Natural killer cell (primary cell): Measurements from ENCODE around the gene C4BPA. TPM values are rescaled to one million over a fixed set of nuclear protein-coding genes. Genes with fewer than 3 reads are reported as not detected.

ENCODE experiments used
- ATAC-seq, 3 donors: fragments of 150-1000 bp in 2 of 3; fragments of 200-7000 bp in 1 of 3; cut with Tn5 transposase; 1 replicate in 1 of 3; 2 replicates in 2 of 3; pipeline ENCODE4 v1.10.0; 2021; ENCODE audit warnings: mild to moderate bottlenecking in 2 of 3, moderate library complexity in 2 of 3
- DNase-seq, 2 donors: peaks; one replicate each; pipeline versions ENCODE4 v3.0.0 to v3.0.0-alpha.2; 2013 to 2021; ENCODE audit warnings: mixed read lengths in 1 of 2
- H3K27ac ChIP-seq: one replicate; pipeline ENCODE4 v1.5.1; 2013; ENCODE audit warnings: mild to moderate bottlenecking, low read length
- H3K27me3 ChIP-seq: one replicate; pipeline ENCODE4 v1.6.1; 2013; ENCODE audit warnings: low read length; ENCODE audit not compliant: control insufficient read depth, insufficient read depth
- H3K36me3 ChIP-seq: one replicate; pipeline ENCODE4 v1.6.1; 2013; ENCODE audit warnings: low read length; ENCODE audit not compliant: control insufficient read depth, insufficient read depth
- H3K4me1 ChIP-seq: one replicate; pipeline ENCODE4 v1.6.1; 2013; ENCODE audit warnings: low read length; ENCODE audit not compliant: control insufficient read depth, insufficient read depth
- H3K4me3 ChIP-seq: one replicate; pipeline ENCODE4 v1.5.1; 2013; ENCODE audit warnings: low read length
- H3K9me3 ChIP-seq: one replicate; pipeline ENCODE4 v1.6.1; 2013; ENCODE audit warnings: low read length; ENCODE audit not compliant: control insufficient read depth, insufficient read depth
- H3K27ac Mint-ChIP-seq, 2 donors: one replicate each; pipeline ENCODE4 v1.8.0; 2022; ENCODE audit warnings: mild to moderate bottlenecking in 2 of 2, mixed read lengths in 2 of 2, moderate library complexity in 1 of 2
- H3K27me3 Mint-ChIP-seq, 2 donors: one replicate each; pipeline ENCODE4 v1.8.0; 2022; ENCODE audit warnings: low read depth in 2 of 2, mixed read lengths in 2 of 2
- H3K36me3 Mint-ChIP-seq: one replicate; pipeline ENCODE4 v1.8.0; 2022; ENCODE audit warnings: mixed read lengths
- H3K4me1 Mint-ChIP-seq, 2 donors: one replicate each; pipeline ENCODE4 v1.8.0; 2022; ENCODE audit warnings: mixed read lengths in 2 of 2
- H3K4me3 Mint-ChIP-seq: one replicate; pipeline ENCODE4 v1.8.0; 2022; ENCODE audit warnings: mild to moderate bottlenecking, moderate library complexity, mixed read lengths
- H3K9me3 Mint-ChIP-seq, 2 donors: one replicate each; pipeline ENCODE4 v1.8.0; 2022; ENCODE audit warnings: mixed read lengths in 2 of 2
- WGBS: methylation state at CpG from one replicate; pipeline ENCODE4 v1.1.7; 2013; ENCODE audit warnings: missing lambda C conversion rate; ENCODE audit not compliant: insufficient coverage; 5-methylcytosine and 5-hydroxymethylcytosine counted together
- intact Hi-C: fragments of 100-400 bp; cut with micrococcal nuclease; formaldehyde crosslinking; loops from one replicate; pipeline ENCODE4 v1.14.2; 2022
- total RNA-seq, 4 donors: library from RNA; stranded (reverse); fragments of 120-200 nt in 1 of 4; gene quantifications; one replicate each; pipeline versions ENCODE4 v1.2.3 to v1.2.4, GENCODE V29; 2013 to 2022
- TF ChIP-seq, protein P1 (sequence below): fragments of 200-600 bp; IDR thresholded peaks from one replicate; pipeline ENCODE4 v1.8.0; 2022; ENCODE audit warnings: antibody characterized with exemption

The C4BPA gene
- total RNA-seq, 3 donors from 2014 or later (not counting 1 experiment from before 2014, with no cell fraction given): not detected

DNA sequence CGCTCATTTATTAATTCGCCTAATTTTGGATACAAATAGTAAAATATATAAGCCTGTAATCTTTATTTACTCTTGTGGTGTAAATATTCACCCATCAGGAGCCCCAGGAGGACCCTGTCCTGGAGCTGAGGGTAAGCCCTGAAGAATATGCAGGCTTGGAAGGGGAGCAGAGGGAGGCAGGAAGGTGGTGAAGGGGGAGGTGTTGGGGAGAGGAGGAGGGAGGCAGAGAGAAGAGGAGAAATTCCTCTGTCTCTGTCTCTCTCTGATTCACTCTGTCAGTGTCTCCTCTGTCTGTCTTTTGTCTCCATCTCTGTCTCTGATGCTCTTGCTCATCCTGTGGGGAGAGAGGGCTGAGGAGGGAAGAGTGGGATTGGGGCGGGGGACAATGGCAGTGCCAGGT lies 18.1 kb upstream of the C4BPA start:
- ATAC-seq: no peak

GRCh38 chr1:207088161-207088560 lies 15.9 kb upstream of the C4BPA start:
- H3K27ac ChIP-seq: no peak overlapping the region
- H3K36me3 ChIP-seq: no peaks in the 10 kb centered on the region
- WGBS: 100% methylated on average over 1 of the region's 2 CpGs
- DNase-seq (no peak), ATAC-seq (no peak)
- no peaks in the 10 kb centered on the region for H3K9me3 ChIP-seq
- no peak overlapping the region for H3K4me3 Mint-ChIP-seq
- peaks cover 7 to 13% of the 10 kb centered on the region in 2 donors for H3K4me1 Mint-ChIP-seq
- intact Hi-C loops: no loop called here
- H3K9me3 Mint-ChIP-seq: no peaks in the 10 kb centered on the region
- H3K27ac Mint-ChIP-seq: no peak overlapping the region
- no peaks in the 10 kb centered on the region for H3K4me1 ChIP-seq
- H3K36me3 Mint-ChIP-seq: no peaks in the 10 kb centered on the region
- peaks cover 18 to 32% of the 10 kb centered on the region in 2 donors for H3K27me3 Mint-ChIP-seq
- no peak overlapping the region for H3K4me3 ChIP-seq
- TF ChIP-seq, protein P1, sequence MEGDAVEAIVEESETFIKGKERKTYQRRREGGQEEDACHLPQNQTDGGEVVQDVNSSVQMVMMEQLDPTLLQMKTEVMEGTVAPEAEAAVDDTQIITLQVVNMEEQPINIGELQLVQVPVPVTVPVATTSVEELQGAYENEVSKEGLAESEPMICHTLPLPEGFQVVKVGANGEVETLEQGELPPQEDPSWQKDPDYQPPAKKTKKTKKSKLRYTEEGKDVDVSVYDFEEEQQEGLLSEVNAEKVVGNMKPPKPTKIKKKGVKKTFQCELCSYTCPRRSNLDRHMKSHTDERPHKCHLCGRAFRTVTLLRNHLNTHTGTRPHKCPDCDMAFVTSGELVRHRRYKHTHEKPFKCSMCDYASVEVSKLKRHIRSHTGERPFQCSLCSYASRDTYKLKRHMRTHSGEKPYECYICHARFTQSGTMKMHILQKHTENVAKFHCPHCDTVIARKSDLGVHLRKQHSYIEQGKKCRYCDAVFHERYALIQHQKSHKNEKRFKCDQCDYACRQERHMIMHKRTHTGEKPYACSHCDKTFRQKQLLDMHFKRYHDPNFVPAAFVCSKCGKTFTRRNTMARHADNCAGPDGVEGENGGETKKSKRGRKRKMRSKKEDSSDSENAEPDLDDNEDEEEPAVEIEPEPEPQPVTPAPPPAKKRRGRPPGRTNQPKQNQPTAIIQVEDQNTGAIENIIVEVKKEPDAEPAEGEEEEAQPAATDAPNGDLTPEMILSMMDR: no peak
- peaks cover 9% of the 10 kb centered on the region for H3K27me3 ChIP-seq

More for the DNA sequence above, 18.1 kb upstream of the C4BPA start:
- WGBS: 100% methylated on average over 1 of the region's 3 CpGs
- Histone ChIP-seq H3K36me3 (no peaks in the 10 kb centered on the region), H3K27me3 (peaks cover 7% of the 10 kb centered on the region), H3K4me3 (no peak overlapping the region), H3K4me1 (no peaks in the 10 kb centered on the region), H3K9me3 (no peaks in the 10 kb centered on the region), H3K27ac (no peak overlapping the region)
- no peak overlapping the region for H3K27ac Mint-ChIP-seq
- H3K36me3 Mint-ChIP-seq: no peaks in the 10 kb centered on the region
- H3K4me3 Mint-ChIP-seq: no peak overlapping the region
- TF ChIP-seq, protein P1: no peak
- no peaks in the 10 kb centered on the region for H3K9me3 Mint-ChIP-seq
- no peak for DNase-seq
- intact Hi-C loops: loop anchor here (1.0 kb wide), 1 partner anchor 319 kb away; no protein-coding TSS in a partner anchor
- H3K27me3 Mint-ChIP-seq: peaks cover 18 to 44% of the 10 kb centered on the region in 2 donors
- H3K4me1 Mint-ChIP-seq: peaks cover 7 to 13% of the 10 kb centered on the region in 2 donors

GRCh38 chr1:207088701-207089626 lies 15.1 kb upstream of the C4BPA start, which contains the start of gene C4BPB:
Gene C4BPB (plus strand): TSS chr1:207088860. CDS start chr1:207089532, 672 bp downstream.
- Histone ChIP-seq H3K4me3 (no peak within 1 kb of the TSS), H3K4me1 (no peaks in the 10 kb centered on the region), H3K27me3 (peaks cover 8% of the 10 kb centered on the region), H3K27ac (no peak within 1 kb of the TSS), H3K36me3 (no peaks in the 10 kb centered on the region), H3K9me3 (no peaks in the 10 kb centered on the region)
- TF ChIP-seq, protein P1: no peak
- H3K27me3 Mint-ChIP-seq: peaks cover 14 to 25% of the 10 kb centered on the region in 2 donors
- no peak within 1 kb of the TSS for H3K27ac Mint-ChIP-seq
- intact Hi-C loops: no loop called here
- peak within 1 kb of the TSS; percentile 58 for H3K4me3 Mint-ChIP-seq
- no peaks in the 10 kb centered on the region for H3K36me3 Mint-ChIP-seq
- ATAC-seq (peak in 2 of 3 donors; percentile 21 to 45), DNase-seq (peak in 1 of 2 donors; percentile 78)
- H3K4me1 Mint-ChIP-seq: peaks cover 7 to 13% of the 10 kb centered on the region in 2 donors
- no peaks in the 10 kb centered on the region for H3K9me3 Mint-ChIP-seq
- WGBS: 59% methylated on average over 7 of the region's 9 CpGs
